Karpas-422 (cell line): ENCODE results near the gene CFAP45. TPM values are rescaled to one million over a fixed set of nuclear protein-coding genes. Genes with fewer than 3 reads are reported as not detected.

Experiments
- DNase-seq: peaks from one replicate; pipeline ENCODE4 v3.0.0-alpha.2; 2015
- H2AFZ ChIP-seq: fragments of 200-600 bp; sonication (generic); 2 replicates; pipeline ENCODE4 v1.6.1; 2014; ENCODE audit warnings: antibody characterized with exemption, low read length, mixed read lengths
- H3K27ac ChIP-seq: fragments of 200-600 bp; sonication (generic); 2 replicates; pipeline ENCODE4 v1.5.1; 2014; ENCODE audit warnings: mild to moderate bottlenecking, low read length, moderate library complexity
- H3K27me3 ChIP-seq: fragments of 200-600 bp; sonication (generic); 2 replicates; pipeline ENCODE4 v1.6.1; 2014; ENCODE audit warnings: low read length, mixed read lengths
- H3K36me3 ChIP-seq: fragments of 200-600 bp; sonication (generic); 2 replicates; pipeline ENCODE4 v1.6.1; 2014; ENCODE audit warnings: low read length, mixed read lengths; ENCODE audit not compliant: insufficient read depth
- H3K4me1 ChIP-seq: fragments of 200-600 bp; sonication (generic); 2 replicates; pipeline ENCODE4 v1.6.1; 2014; ENCODE audit warnings: mild to moderate bottlenecking, low read length, mixed read lengths
- H3K4me2 ChIP-seq: fragments of 200-600 bp; sonication (generic); 2 replicates; pipeline ENCODE4 v1.6.1; 2014; ENCODE audit warnings: low read length, low read depth, mild to moderate bottlenecking; ENCODE audit not compliant: poor library complexity, severe bottlenecking
- H3K4me3 ChIP-seq: fragments of 200-600 bp; sonication (generic); 2 replicates; pipeline ENCODE4 v1.5.1; 2014; ENCODE audit warnings: mild to moderate bottlenecking, antibody characterized with exemption, low read length, mixed read lengths
- H3K79me2 ChIP-seq: fragments of 200-600 bp; sonication (generic); 2 replicates; pipeline ENCODE4 v1.6.1; 2014; ENCODE audit warnings: mild to moderate bottlenecking, low read length, mixed read lengths
- H3K9ac ChIP-seq: fragments of 200-600 bp; sonication (generic); 2 replicates; pipeline ENCODE4 v1.6.0; 2014; ENCODE audit warnings: low read length
- H3K9me2 ChIP-seq: fragments of 200-600 bp; sonication (generic), shearing (Covaris generic); replicated peaks from 2 replicates; pipeline ENCODE4 v1.6.0; 2014; ENCODE audit warnings: mild to moderate bottlenecking, low read length, moderate library complexity; ENCODE audit not compliant: insufficient read depth
- H3K9me3 ChIP-seq: fragments of 300-700, 200-600 bp; sonication (generic); 2 replicates; pipeline ENCODE4 v1.6.1; 2014; ENCODE audit warnings: low read length, mixed read lengths
- H4K20me1 ChIP-seq: fragments of 200-600 bp; sonication (generic); 2 replicates; pipeline ENCODE4 v1.6.1; 2014; ENCODE audit warnings: mild to moderate bottlenecking, antibody characterized with exemption, low read length, low read depth; ENCODE audit not compliant: insufficient read depth
- total RNA-seq: library from RNA; depleted of rRNA; stranded (reverse); fragments of >200 nt; shearing (Covaris generic); gene quantifications from 2 replicates; pipeline ENCODE4 v1.2.3, GENCODE V29; 2014; ENCODE audit warnings: low replicate concordance; rRNA removed

CFAP45 gene
- 1.2 TPM in 1 of 2 replicates, not detected in the other for total RNA-seq

GRCh38 chr1:159900086-159900680, at the start of gene CFAP45:
Gene CFAP45, minus strand, starts transcription at chr1:159900165. Its CDS starts 67 bp downstream, at chr1:159900098.
- Histone ChIP-seq H3K4me1 (no peaks in the 10 kb centered on the region), H3K9ac (no peak within 1 kb of the TSS), H2AFZ (no peak within 1 kb of the TSS), H3K79me2 (no peaks in the 10 kb centered on the region), H4K20me1 (no peaks in the 10 kb centered on the region), H3K27ac (no peak within 1 kb of the TSS), H3K27me3 (no peaks in the 10 kb centered on the region), H3K9me3 (no peaks in the 10 kb centered on the region), H3K9me2 (no peaks in the 10 kb centered on the region), H3K4me3 (no peak within 1 kb of the TSS), H3K36me3 (no peaks in the 10 kb centered on the region), H3K4me2 (no peak within 1 kb of the TSS)
- DNase-seq: no peak

- Histone ChIP-seq H3K9ac (no peak overlapping the region), H2AFZ (no peak overlapping the region), H3K4me1 (no peaks in the 10 kb centered on the region)
These were observed 49.2 kb upstream of the CFAP45 start for GRCh38 chr1:159949123-159949522.

GRCh38 chr1:159947942-159948341, 48.0 kb upstream of the CFAP45 start:
- no peaks in the 10 kb centered on the region for H3K79me2 ChIP-seq
- no peak overlapping the region for H3K9ac ChIP-seq
- H2AFZ ChIP-seq: no peak overlapping the region
- H3K27me3 ChIP-seq: no peaks in the 10 kb centered on the region
- H3K9me2 ChIP-seq: no peaks in the 10 kb centered on the region
- H3K4me1 ChIP-seq: no peaks in the 10 kb centered on the region
- H3K9me3 ChIP-seq: no peaks in the 10 kb centered on the region
- H3K4me3 ChIP-seq: no peak overlapping the region
- no peak for DNase-seq
- H3K4me2 ChIP-seq: no peak overlapping the region
- no peak overlapping the region for H3K27ac ChIP-seq
- H3K36me3 ChIP-seq: no peaks in the 10 kb centered on the region
- H4K20me1 ChIP-seq: no peaks in the 10 kb centered on the region

More at GRCh38 chr1:159949123-159949522, 49.2 kb upstream of the CFAP45 start:
- H3K27ac ChIP-seq: no peak overlapping the region
- no peaks in the 10 kb centered on the region for H3K36me3 ChIP-seq
- no peaks in the 10 kb centered on the region for H3K9me3 ChIP-seq
- no peaks in the 10 kb centered on the region for H3K79me2 ChIP-seq
- H3K4me3 ChIP-seq: no peak overlapping the region
- no peak overlapping the region for H3K4me2 ChIP-seq
- H3K27me3 ChIP-seq: no peaks in the 10 kb centered on the region
- no peaks in the 10 kb centered on the region for H3K9me2 ChIP-seq
- DNase-seq: no peak
- no peaks in the 10 kb centered on the region for H4K20me1 ChIP-seq

- H3K4me2 ChIP-seq: no peak overlapping the region
- H4K20me1 ChIP-seq: no peaks in the 10 kb centered on the region
- H3K4me3 ChIP-seq: no peak overlapping the region
- H3K27ac ChIP-seq: no peak overlapping the region
- H3K79me2 ChIP-seq: no peaks in the 10 kb centered on the region
- no peaks in the 10 kb centered on the region for H3K9me2 ChIP-seq
- no peak overlapping the region for H3K9ac ChIP-seq
- H3K27me3 ChIP-seq: no peaks in the 10 kb centered on the region
- no peaks in the 10 kb centered on the region for H3K4me1 ChIP-seq
- DNase-seq: no peak
- H3K36me3 ChIP-seq: no peaks in the 10 kb centered on the region
- no peaks in the 10 kb centered on the region for H3K9me3 ChIP-seq
- H2AFZ ChIP-seq: no peak overlapping the region
These were observed 46.5 kb upstream of the CFAP45 start for GRCh38 chr1:159946242-159947187.

GRCh38 chr1:159945483-159946241, 45.7 kb upstream of the CFAP45 start, which contains the start of gene IGSF9:
Gene IGSF9, minus strand, starts transcription at chr1:159945613. Its CDS starts 2,159 bp downstream, at chr1:159943454.
- Histone ChIP-seq H3K27ac (no peak within 1 kb of the TSS), H3K4me3 (no peak within 1 kb of the TSS), H3K9me3 (no peaks in the 10 kb centered on the region), H3K4me1 (no peaks in the 10 kb centered on the region), H3K79me2 (no peaks in the 10 kb centered on the region), H3K36me3 (no peaks in the 10 kb centered on the region), H3K27me3 (no peaks in the 10 kb centered on the region), H3K9ac (no peak within 1 kb of the TSS), H3K4me2 (no peak within 1 kb of the TSS), H2AFZ (no peak within 1 kb of the TSS), H4K20me1 (no peaks in the 10 kb centered on the region), H3K9me2 (no peaks in the 10 kb centered on the region)
- DNase-seq: no peak

GRCh38 chr1:159944623-159945455, 44.9 kb upstream of the CFAP45 start:
- Histone ChIP-seq H3K9me2 (no peaks in the 10 kb centered on the region), H3K4me3 (no peak overlapping the region), H3K36me3 (no peaks in the 10 kb centered on the region), H3K4me1 (no peaks in the 10 kb centered on the region), H2AFZ (no peak overlapping the region), H4K20me1 (no peaks in the 10 kb centered on the region), H3K27ac (no peak overlapping the region), H3K9ac (no peak overlapping the region), H3K27me3 (no peaks in the 10 kb centered on the region), H3K4me2 (no peak overlapping the region), H3K9me3 (no peaks in the 10 kb centered on the region), H3K79me2 (no peaks in the 10 kb centered on the region)
- no peak for DNase-seq

- no peaks in the 10 kb centered on the region for H3K27me3 ChIP-seq
- no peak overlapping the region for H3K4me2 ChIP-seq
- DNase-seq: no peak
- no peaks in the 10 kb centered on the region for H3K9me3 ChIP-seq
- no peak overlapping the region for H3K4me3 ChIP-seq
- H3K79me2 ChIP-seq: no peaks in the 10 kb centered on the region
- no peaks in the 10 kb centered on the region for H4K20me1 ChIP-seq
- no peak overlapping the region for H3K27ac ChIP-seq
- H2AFZ ChIP-seq: no peak overlapping the region
- no peaks in the 10 kb centered on the region for H3K4me1 ChIP-seq
- H3K36me3 ChIP-seq: no peaks in the 10 kb centered on the region
- H3K9ac ChIP-seq: no peak overlapping the region
- no peaks in the 10 kb centered on the region for H3K9me2 ChIP-seq
These were observed 44.1 kb upstream of the CFAP45 start for GRCh38 chr1:159943908-159944622.
